Keratinocyte (primary cell): ENCODE measurements around the gene TMEM42.

Experiments
- CTCF ChIP-seq, 3 experiments: IDR thresholded peaks in 1 of 3; conservative IDR thresholded peaks in 1 of 3; optimal IDR thresholded peaks in 1 of 3; 2 replicates in 2 of 3; 3 replicates in 1 of 3; pipeline versions ENCODE3 to v1.5.1; 2011; ENCODE audit warnings: low read length in 3 of 3, mild to moderate bottlenecking in 3 of 3, moderate library complexity in 2 of 3, control low read depth in 1 of 3, inconsistent platforms in 1 of 3; ENCODE audit not compliant: insufficient read depth in 2 of 3; ENCODE audit errors: extremely low read depth in 1 of 3
- EZH2 ChIP-seq: IDR thresholded peaks from one replicate; pipeline ENCODE4 v1.6.1; 2012; ENCODE audit warnings: inconsistent platforms, mild to moderate bottlenecking, low read length, moderate library complexity

- TF ChIP-seq CTCF (optimal IDR thresholded peaks at IDR 0.05 in 1 of 3, IDR thresholded peaks at IDR 0.05 in 1 of 3, conservative IDR thresholded peaks at IDR 0.05 in 1 of 3; ENCODE audit: extremely low read depth in 1 of 3, insufficient read depth in 2 of 3, low read length in 3 of 3) (no peak), EZH2 (no peak)
Measured at GRCh38 chr3:44893097-44893496, 31.4 kb downstream of the TMEM42 start.
